Measurements from ENCODE around the gene QRSL1.

DNA sequence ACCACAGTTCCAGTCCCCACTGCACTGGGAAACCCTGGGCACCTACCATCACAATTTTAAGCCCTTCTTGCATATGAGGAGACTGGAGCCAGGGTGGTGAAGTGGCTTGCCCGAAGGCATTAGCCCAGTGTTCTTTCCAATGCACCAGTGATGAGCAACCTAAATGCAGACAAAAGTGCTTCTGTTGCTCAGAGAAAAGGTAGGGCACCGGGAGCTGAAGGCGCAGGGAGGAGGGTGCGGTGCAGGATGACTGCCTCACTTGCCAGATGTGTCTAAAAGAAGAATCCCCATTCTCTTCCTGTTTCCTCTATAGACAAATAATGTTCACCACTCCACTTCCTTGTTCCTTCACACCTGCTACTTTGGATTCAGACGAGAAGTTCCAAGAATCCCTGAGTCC lies 86.5 kb downstream of the QRSL1 start:
- TF ChIP-seq, protein P1, sequence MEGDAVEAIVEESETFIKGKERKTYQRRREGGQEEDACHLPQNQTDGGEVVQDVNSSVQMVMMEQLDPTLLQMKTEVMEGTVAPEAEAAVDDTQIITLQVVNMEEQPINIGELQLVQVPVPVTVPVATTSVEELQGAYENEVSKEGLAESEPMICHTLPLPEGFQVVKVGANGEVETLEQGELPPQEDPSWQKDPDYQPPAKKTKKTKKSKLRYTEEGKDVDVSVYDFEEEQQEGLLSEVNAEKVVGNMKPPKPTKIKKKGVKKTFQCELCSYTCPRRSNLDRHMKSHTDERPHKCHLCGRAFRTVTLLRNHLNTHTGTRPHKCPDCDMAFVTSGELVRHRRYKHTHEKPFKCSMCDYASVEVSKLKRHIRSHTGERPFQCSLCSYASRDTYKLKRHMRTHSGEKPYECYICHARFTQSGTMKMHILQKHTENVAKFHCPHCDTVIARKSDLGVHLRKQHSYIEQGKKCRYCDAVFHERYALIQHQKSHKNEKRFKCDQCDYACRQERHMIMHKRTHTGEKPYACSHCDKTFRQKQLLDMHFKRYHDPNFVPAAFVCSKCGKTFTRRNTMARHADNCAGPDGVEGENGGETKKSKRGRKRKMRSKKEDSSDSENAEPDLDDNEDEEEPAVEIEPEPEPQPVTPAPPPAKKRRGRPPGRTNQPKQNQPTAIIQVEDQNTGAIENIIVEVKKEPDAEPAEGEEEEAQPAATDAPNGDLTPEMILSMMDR (IDR thresholded peaks at IDR 0.05; ENCODE audit: poor library complexity, severe bottlenecking), result no peak
- no peak for TF ChIP-seq POLR2AphosphoS5 (IDR thresholded peaks at IDR 0.05)
- TF ChIP-seq MXI1 (conservative IDR thresholded peaks at IDR 0.05; ENCODE audit: poor library complexity, severe bottlenecking), result no peak
- no peak for TF ChIP-seq EP300 (conservative IDR thresholded peaks at IDR 0.05; ENCODE audit: poor library complexity, severe bottlenecking)
- no peak for TF ChIP-seq EZH2 (IDR thresholded peaks at IDR 0.05; ENCODE audit: borderline replicate concordance, insufficient read depth, low read length, poor library complexity, severe bottlenecking)
- TF ChIP-seq, protein P2, sequence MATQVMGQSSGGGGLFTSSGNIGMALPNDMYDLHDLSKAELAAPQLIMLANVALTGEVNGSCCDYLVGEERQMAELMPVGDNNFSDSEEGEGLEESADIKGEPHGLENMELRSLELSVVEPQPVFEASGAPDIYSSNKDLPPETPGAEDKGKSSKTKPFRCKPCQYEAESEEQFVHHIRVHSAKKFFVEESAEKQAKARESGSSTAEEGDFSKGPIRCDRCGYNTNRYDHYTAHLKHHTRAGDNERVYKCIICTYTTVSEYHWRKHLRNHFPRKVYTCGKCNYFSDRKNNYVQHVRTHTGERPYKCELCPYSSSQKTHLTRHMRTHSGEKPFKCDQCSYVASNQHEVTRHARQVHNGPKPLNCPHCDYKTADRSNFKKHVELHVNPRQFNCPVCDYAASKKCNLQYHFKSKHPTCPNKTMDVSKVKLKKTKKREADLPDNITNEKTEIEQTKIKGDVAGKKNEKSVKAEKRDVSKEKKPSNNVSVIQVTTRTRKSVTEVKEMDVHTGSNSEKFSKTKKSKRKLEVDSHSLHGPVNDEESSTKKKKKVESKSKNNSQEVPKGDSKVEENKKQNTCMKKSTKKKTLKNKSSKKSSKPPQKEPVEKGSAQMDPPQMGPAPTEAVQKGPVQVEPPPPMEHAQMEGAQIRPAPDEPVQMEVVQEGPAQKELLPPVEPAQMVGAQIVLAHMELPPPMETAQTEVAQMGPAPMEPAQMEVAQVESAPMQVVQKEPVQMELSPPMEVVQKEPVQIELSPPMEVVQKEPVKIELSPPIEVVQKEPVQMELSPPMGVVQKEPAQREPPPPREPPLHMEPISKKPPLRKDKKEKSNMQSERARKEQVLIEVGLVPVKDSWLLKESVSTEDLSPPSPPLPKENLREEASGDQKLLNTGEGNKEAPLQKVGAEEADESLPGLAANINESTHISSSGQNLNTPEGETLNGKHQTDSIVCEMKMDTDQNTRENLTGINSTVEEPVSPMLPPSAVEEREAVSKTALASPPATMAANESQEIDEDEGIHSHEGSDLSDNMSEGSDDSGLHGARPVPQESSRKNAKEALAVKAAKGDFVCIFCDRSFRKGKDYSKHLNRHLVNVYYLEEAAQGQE (IDR thresholded peaks at IDR 0.05; ENCODE audit: borderline replicate concordance), result no peak
- TF ChIP-seq TAF1 (IDR thresholded peaks at IDR 0.05; ENCODE audit: low read depth), result no peak
- no peak for TF ChIP-seq RAD21 (conservative IDR thresholded peaks at IDR 0.05)

All from neural cell (in vitro differentiated cells).